ENCODE results near the gene EXOSC6.
"Not testable (repeated sequence)": the region's sequence is repeated elsewhere in the genome, so short reads cannot be mapped to it uniquely, and the experiment has no call there.

Gene EXOSC6

DNA sequence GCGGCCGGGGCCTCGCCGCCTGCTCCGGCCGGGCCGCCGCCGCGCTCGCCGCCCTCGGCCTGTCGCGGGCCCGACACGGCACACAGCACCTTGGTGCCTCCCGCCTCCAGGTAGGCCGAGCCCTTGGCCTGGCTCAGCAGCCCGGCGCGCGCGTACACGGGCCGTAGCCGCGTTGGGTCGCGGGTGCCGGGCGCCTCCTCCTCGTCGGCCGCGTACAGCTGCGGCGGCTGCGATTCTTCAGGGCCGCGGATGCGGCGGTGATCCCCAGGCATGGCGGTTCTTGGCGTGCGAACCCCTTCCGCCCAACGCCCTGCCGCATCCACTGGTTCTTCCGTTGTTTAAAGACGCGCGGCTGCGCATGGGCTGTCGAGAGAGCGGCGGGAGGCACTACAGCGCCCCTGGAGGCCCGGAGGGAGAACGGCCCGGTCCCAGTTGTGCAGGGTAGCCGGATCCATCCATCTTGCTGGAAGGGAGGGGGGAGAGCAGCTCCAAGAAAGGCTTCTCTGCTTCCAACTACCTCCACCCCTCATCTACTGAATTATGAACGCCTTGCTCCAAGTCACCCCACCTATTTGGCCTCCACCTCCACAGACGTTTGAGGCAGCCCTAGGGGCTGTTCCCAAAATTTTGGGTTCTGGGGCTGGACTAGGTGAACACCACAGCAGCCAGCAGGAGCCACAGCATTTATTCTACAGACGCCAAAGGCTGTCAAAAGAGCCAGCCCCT, at the start of gene EXOSC6:
EXOSC6 (minus strand) TSS at position 312 of the 726 bp plus-strand sequence; CDS start at position 272, 40 bp downstream.
- no peaks in the 10 kb centered on the region for H3K27me3 ChIP-seq (ENCODE audit: insufficient read depth, low read depth, severe bottlenecking)
- TF ChIP-seq, protein P1, sequence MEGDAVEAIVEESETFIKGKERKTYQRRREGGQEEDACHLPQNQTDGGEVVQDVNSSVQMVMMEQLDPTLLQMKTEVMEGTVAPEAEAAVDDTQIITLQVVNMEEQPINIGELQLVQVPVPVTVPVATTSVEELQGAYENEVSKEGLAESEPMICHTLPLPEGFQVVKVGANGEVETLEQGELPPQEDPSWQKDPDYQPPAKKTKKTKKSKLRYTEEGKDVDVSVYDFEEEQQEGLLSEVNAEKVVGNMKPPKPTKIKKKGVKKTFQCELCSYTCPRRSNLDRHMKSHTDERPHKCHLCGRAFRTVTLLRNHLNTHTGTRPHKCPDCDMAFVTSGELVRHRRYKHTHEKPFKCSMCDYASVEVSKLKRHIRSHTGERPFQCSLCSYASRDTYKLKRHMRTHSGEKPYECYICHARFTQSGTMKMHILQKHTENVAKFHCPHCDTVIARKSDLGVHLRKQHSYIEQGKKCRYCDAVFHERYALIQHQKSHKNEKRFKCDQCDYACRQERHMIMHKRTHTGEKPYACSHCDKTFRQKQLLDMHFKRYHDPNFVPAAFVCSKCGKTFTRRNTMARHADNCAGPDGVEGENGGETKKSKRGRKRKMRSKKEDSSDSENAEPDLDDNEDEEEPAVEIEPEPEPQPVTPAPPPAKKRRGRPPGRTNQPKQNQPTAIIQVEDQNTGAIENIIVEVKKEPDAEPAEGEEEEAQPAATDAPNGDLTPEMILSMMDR (IDR thresholded peaks at IDR 0.05; ENCODE audit: low read depth, low read length) = peak; percentile 87

DNA sequence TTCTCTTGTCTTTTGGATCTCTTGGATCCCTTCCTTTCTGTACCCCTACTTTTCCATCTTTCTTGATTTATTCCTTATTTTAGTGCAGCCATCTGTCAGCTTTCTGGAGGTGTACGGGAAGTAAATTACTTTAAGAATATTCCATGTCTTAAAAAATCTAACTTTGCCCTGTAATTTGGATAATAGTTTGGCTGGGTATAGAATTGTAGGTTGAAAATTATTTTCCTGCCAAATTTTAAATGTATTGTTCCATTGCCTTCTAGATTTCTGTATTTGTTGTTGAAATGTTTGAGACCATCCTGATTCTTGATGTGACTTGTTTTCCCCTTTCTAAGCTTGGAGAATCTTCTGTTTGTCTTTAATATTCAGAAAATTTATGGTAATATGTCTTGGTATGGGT, 49.4 kb upstream of the EXOSC6 start:
- peaks cover 22% of the 10 kb centered on the region for H3K36me3 ChIP-seq
- H3K9me3 ChIP-seq (ENCODE audit: severe bottlenecking) = peaks cover 5% of the 10 kb centered on the region
- no peaks in the 10 kb centered on the region for H3K27me3 ChIP-seq (ENCODE audit: insufficient read depth, low read depth, severe bottlenecking)
- no peak overlapping the region for H3K27ac ChIP-seq
- no peak for DNase-seq
- TF ChIP-seq, protein P1 (IDR thresholded peaks at IDR 0.05; ENCODE audit: low read depth, low read length) = no peak
- H3K4me3 ChIP-seq (ENCODE audit: low read depth, low read length) = no peak overlapping the region

More for the DNA sequence above, at the start of gene EXOSC6:
- DNase-seq = peak; percentile 94
- Histone ChIP-seq H3K36me3 (peaks cover 54% of the 10 kb centered on the region), H3K27ac (peak within 1 kb of the TSS; percentile 96), H3K9me3 (ENCODE audit: severe bottlenecking) (no peaks in the 10 kb centered on the region), H3K4me3 (ENCODE audit: low read depth, low read length) (peak within 1 kb of the TSS; percentile 65)

DNA sequence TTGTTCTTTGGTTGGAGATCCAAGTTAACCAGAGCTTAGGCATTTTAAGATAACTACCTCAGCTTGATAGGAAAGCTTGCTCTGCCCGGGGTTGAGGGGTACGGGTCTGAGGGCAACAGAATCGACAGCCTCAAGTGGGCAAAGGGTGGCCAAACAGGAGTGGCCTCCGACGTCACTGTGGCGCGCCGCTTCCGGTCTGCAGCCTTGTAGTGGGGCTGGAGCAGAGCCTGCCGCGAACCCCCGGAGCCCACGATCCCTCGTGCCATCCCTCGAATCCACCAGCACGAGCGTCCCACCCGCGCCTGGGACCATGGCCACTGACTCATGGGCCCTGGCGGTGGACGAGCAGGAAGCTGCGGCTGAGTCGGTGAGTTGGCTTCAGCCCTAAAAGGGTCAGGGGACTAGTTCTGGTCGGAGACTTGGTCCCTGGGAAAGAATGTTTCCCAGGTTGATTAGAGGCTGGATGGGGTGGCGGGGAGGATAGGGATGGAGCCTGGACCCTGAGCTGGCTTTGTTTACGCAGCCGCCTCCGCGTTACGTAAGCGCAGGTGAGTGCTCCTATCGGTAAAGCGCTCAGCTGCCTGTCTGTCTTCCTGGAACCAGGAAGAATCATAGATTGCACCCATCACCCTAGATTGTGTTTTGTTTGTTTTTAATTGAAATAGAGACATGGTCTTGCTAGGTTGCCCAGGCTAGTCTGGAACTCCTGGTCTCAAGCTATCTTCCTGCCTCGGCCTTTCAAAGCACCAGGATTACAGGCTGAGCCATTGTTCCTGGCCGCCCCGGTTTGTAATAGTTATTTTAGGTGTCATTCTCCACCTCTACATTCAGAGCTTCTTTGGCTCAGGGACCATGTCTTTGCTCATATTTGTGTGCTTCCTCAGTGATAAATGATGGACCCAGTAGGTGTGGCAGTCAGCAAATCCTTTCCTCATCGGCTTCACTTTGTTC, 47.5 kb upstream of the EXOSC6 start, which contains the start of gene DDX19B:
DDX19B (plus strand) TSS at position 199 of the 951 bp plus-strand sequence; CDS start at position 311, 112 bp downstream.
- Histone ChIP-seq H3K36me3 (peaks cover 22% of the 10 kb centered on the region), H3K27me3 (ENCODE audit: insufficient read depth, low read depth, severe bottlenecking) (no peaks in the 10 kb centered on the region), H3K4me3 (ENCODE audit: low read depth, low read length) (peak within 1 kb of the TSS; percentile 82), H3K27ac (peak within 1 kb of the TSS; percentile 80), H3K9me3 (ENCODE audit: severe bottlenecking) (peaks cover 5% of the 10 kb centered on the region)
- TF ChIP-seq, protein P1 (IDR thresholded peaks at IDR 0.05; ENCODE audit: low read depth, low read length) = no peak
- DNase-seq = peak; percentile 70

DNA sequence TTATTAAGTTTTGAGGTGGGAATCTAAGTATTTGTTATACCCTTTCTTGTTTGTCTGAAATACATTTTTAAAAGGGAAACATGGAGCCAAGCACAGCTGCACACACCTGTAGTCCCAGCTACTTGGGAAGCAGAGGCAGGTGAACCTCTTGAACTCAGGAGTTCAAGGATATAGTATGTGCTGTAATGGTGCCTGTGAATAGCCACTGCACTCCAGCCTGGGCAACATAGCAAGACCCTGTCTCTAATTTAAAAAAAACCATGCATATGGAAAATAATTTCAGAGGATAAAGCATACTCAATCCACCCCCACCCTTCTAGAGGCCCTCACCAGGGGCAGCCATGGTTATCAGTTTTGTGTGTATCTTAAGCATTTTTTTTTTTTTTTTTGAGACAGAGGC, 43.9 kb upstream of the EXOSC6 start:
- no peaks in the 10 kb centered on the region for H3K9me3 ChIP-seq (ENCODE audit: severe bottlenecking)
- no peak overlapping the region for H3K27ac ChIP-seq
- TF ChIP-seq, protein P1 (IDR thresholded peaks at IDR 0.05; ENCODE audit: low read depth, low read length) = no peak
- H3K4me3 ChIP-seq (ENCODE audit: low read depth, low read length) = no peak overlapping the region
- peaks cover 2% of the 10 kb centered on the region for H3K36me3 ChIP-seq
- no peaks in the 10 kb centered on the region for H3K27me3 ChIP-seq (ENCODE audit: insufficient read depth, low read depth, severe bottlenecking)
- DNase-seq = no peak

DNA sequence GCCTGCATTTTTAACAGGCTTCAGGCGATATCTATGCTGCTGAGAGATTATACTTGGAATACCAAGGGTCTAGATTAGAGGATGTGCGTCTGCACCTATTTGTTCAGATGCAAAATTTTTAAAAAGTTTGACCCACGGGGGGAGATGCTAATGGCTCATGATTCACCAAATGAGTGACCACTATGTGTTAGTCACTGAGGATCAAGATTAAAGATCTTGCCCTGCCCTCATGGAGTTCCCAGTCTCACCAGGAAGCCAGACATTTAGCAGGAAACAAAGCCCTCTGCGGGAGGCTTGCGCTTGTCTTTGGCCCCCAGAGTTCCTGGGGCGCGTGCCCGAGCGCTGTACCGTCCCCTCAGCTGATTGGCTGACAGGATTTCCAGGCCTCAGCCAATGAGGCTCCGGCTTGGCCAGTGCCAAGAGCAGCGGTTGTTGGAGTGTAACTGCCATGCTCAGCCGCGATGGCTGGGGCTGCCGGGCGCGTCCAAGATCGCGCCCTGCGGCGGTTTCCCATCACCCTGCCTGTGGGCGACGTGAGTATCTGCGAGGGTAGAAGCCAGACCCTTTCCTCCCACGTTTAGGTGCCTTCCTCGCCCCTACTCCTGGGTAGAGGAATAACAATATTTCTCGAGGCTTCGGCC, 42.8 kb upstream of the EXOSC6 start:
- DNase-seq = no peak
- Histone ChIP-seq H3K4me3 (ENCODE audit: low read depth, low read length) (no peak overlapping the region), H3K9me3 (ENCODE audit: severe bottlenecking) (no peaks in the 10 kb centered on the region), H3K27ac (no peak overlapping the region), H3K27me3 (ENCODE audit: insufficient read depth, low read depth, severe bottlenecking) (no peaks in the 10 kb centered on the region), H3K36me3 (no peaks in the 10 kb centered on the region)
- TF ChIP-seq, protein P1 (IDR thresholded peaks at IDR 0.05; ENCODE audit: low read depth, low read length) = no peak

DNA sequence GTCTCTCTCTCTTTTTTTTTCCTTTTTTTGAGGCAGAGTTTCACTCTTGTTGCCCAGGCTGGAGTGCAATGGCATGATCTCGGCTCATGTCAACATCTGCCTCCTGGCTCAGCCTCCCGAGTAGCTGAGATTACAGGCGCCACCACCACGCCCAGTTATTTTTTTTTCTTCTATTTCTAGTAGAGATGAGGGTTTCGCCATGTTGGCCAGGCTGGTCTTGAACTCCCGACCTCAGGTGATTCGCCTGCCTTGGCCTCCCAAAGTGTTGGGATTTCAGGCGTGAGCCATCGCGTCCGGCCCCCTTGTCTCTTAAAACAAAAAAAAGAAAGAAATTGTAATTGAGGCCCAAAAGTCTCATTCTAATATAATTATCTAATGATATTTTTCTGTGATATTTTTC, 40.4 kb upstream of the EXOSC6 start:
- H3K36me3 ChIP-seq; H3K27me3 ChIP-seq (ENCODE audit: insufficient read depth, low read depth, severe bottlenecking); H3K9me3 ChIP-seq (ENCODE audit: severe bottlenecking); H3K4me3 ChIP-seq (ENCODE audit: low read depth, low read length); H3K27ac ChIP-seq; DNase-seq: not testable (repeated sequence)

All from WERI-Rb-1 (cell line).